ENCODE results near the gene MEGF11.

- TF ChIP-seq CTCF (IDR thresholded peaks at IDR 0.05) (no peak), ZBTB33 (IDR thresholded peaks at IDR 0.05; ENCODE audit: borderline replicate concordance, low read depth) (no peak), USF2 (IDR thresholded peaks at IDR 0.05; ENCODE audit: borderline replicate concordance, low read depth, low read length) (no peak), TAF1 (IDR thresholded peaks at IDR 0.05; ENCODE audit: borderline replicate concordance, low read depth, low read length) (no peak), POLR2AphosphoS5 (IDR thresholded peaks at IDR 0.05; ENCODE audit: low read depth, low read length) (no peak), RAD21 (IDR thresholded peaks at IDR 0.05; ENCODE audit: low read length) (no peak), YY1 (IDR thresholded peaks at IDR 0.05; ENCODE audit: low read depth) (no peak), GABPA (IDR thresholded peaks at IDR 0.05; ENCODE audit: low read depth) (no peak), EP300 (IDR thresholded peaks at IDR 0.05; ENCODE audit: borderline replicate concordance in 1 of 2, low read depth in 1 of 2, low read length in 1 of 2) (no peak), FOXM1 (IDR thresholded peaks at IDR 0.05; ENCODE audit: low read depth) (no peak), MEF2A (IDR thresholded peaks at IDR 0.05; ENCODE audit: borderline replicate concordance, low read depth) (no peak), MAX (IDR thresholded peaks at IDR 0.05; ENCODE audit: low read depth) (no peak)
Observed at GRCh38 chr15:65914386-65914785, 339.2 kb downstream of the MEGF11 start.
